NCI-H1417 treated with DMSO at 0.1 percent for 48 hours (cell line): Measurements from ENCODE around the gene CDYL.

Experiments used
- DNase-seq: peaks from one replicate; lab custom pipeline; 2025; lab: John Stamatoyannopoulos, UW

The CDYL gene

DNA sequence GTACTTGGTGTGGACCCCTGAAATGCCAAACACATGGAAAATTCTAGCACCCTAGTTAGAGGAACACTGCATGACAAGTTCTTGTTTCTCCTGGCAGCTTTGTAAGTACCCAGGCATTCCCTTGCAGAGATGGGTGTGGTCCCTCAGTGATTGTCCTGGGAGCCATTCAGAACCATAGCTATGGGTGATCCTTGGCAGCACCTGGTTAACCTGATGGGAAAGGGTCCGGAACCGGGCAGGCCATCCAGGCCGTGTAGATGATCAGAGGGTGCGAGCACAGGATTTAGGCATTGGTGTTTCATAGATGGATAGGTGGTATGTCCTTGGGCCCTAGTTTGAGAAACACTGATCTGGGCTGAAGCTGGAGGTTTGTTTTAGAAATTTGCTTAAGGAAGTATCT, 131.9 kb downstream of the CDYL start:
- DNase-seq, result no peak

DNA sequence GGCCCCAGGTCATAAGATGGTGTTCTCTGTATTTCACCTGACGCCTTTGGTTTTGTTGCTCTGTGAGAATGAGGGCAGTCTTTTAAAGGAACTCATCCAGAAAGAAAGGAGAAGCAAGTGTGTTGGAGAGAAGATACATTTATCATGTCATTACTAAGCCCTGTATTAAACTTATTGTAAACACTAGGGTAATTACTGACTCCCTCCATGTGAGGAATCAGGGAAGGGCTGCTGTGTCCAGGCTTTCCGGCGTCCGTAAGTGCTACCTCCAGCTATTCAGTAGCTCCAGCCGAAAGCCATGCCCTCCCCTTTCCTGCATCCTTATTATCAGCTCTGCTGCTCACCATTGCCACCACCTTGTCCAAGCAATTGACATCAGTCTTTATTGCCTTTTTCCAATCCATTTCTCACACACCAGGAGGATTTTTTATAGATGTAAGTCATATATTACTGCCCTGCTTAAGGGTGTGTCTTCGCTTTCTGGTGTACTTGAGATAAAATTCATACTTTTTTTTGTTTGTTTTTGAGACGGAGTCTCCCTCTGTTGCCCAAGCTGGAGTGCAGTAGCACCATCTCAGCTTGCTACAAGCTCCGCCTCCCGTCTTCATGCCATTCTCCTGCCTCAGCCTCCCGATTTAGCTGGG, 133.0 kb downstream of the CDYL start:
- no peak for DNase-seq

DNA sequence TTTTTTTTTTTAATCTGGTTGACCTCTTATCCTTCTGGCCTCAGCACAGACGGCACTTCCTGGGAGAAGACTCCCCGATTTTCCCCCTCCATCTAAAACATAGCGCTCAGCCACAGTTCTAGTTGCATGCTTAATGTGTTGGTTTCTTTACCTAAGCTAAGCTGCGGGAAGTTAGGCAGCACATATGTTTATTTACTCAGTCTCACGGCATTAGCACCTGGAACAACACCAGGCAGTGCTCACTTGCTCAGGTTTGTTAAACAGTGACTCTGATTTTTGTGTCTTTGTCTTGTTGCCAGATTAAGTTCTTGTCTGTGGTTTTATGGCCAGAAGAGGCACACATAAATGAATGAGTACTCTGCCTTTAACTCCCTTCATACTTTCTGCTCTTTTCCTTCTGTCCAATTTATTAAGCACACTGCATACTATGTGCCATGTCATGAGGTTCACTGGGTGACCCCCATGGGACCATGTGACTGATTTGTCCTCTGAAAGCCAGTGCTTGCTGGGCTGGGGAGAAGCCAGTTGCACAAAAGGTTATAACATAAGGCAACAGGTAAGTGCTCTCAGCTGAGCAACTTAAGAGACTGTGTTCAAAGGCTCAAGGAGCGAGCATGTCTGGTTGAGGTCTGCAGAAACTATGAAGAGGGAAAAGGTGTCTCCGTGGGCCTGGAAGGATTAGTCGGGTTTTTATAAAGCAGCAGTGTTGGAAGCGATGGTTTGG, 134.0 kb downstream of the CDYL start:
- peak; percentile 19 for DNase-seq

DNA sequence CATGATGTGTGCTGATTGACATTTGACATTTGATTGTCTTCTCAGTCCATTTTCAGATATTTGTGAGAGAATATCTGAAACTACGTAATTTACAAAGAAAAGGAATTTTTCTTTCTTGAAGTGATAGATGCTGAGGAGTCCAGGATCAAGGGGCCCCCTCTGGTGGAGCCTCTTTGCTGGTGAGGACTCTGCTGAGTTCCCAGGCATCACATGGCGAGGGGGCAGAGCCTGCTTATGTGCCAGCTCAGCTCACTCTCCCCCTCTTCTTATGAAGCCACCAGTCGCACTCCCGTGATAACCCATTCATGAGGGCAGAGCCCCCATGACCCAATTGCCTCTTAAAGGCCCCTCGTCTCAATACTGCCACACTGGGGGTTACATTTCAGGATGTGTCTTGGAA, 136.4 kb downstream of the CDYL start:
- no peak for DNase-seq

GRCh38 chr6:4913705-4914419, 137.7 kb downstream of the CDYL start:
- no peak for DNase-seq

- no peak for DNase-seq
Measured at GRCh38 chr6:4914420-4915159, 138.4 kb downstream of the CDYL start.

DNA sequence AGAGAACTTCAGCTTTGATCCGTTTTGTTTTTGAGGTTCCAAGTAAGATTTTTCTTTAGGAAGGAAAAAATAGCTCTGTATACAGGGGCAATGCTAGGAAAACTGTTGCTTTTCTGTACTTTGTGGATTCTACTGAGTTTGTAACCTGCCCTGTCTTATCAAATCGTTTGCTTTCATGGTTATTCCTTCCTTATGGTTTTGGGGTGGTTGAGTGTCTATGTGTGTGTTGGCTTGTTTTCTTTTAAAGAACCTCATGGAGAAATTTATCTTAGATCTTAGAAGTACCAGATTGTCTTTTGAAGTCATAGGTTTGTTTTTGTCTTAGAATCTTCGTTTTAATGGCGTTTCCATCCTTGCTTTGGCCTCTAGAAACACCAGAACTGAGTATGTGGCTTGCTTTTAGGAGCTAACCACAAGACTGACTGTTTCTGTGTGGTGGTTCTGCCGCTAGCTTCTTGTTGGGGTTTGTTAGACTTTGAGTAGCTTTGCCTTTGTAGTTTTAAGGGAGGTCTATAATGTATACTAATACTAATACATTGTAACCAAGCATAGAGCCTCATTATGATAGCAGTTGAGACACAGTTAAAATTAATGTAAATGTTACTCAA, 140.9 kb downstream of the CDYL start:
- no peak for DNase-seq

DNA sequence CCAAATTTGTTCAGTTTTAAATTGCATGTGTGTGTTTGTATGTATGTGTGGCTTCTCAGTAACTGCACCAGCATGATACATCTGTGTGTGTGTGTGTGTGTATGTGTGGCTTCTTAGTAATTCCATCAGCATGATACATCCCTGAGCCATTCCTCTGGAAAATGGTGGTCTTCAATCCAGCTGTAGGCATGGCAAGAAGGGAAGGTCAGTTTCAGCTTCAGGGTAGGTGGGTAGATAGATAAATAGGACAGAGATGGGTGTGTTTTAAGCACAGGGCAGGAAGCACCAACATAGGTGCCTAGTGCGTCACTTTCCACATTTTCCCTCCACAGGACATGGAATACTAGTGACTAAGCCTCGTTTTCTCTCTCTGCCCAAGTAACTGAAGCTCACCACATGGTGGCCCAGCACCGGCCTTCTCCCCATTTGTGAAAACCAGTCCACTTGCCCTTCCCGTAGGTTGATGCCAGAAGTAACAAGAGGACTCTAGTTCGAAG, 144.8 kb downstream of the CDYL start:
- DNase-seq, result no peak

- peak; percentile 30 for DNase-seq
Measured at GRCh38 chr6:4922488-4923037, 146.4 kb downstream of the CDYL start.

DNA sequence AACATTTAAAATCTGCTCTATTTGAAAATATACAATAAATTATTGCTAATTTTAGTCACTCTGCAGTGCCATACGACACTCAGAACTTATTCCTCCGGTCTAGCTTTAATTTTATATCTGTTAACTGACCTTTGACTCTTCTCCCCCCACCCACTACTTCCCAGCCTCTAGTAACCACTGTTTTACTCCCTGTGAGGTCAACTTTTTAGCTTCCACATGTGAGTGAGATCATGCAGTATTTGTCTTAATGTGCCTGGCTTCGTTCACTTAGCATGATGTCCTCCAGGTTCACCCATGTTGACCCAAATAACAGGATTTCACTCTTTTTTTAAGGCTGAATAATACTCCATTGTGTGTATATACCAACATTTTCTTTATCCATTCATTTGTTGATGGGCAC, 146.9 kb downstream of the CDYL start:
- DNase-seq, result no peak

GRCh38 chr6:4924661-4925271, 148.6 kb downstream of the CDYL start:
- DNase-seq, result no peak

GRCh38 chr6:4925580-4925979, 149.4 kb downstream of the CDYL start:
- DNase-seq, result no peak

- DNase-seq, result no peak
Measured at GRCh38 chr6:4928426-4928825, 152.2 kb downstream of the CDYL start.

- DNase-seq, result no peak
Measured at GRCh38 chr6:4929097-4929718, 153.0 kb downstream of the CDYL start.

- DNase-seq, result no peak
Measured at GRCh38 chr6:4930025-4930691, 154.0 kb downstream of the CDYL start.

GRCh38 chr6:4931530-4932227, 155.5 kb downstream of the CDYL start:
- DNase-seq, result no peak

GRCh38 chr6:4932228-4932903, 156.2 kb downstream of the CDYL start:
- no peak for DNase-seq

GRCh38 chr6:4935486-4935885, 159.3 kb downstream of the CDYL start:
- no peak for DNase-seq
